Loucy (cell line): ENCODE measurements around the gene SHANK3.

Source experiments
- CTCF ChIP-seq: fragments of 200-600 bp; sonication (generic); conservative IDR thresholded peaks from 2 replicates; pipeline ENCODE4 v1.5.1; 2014; ENCODE audit warnings: mild to moderate bottlenecking, antibody characterized with exemption, low read length
- EZH2phosphoT487 ChIP-seq: fragments of 200-600 bp; IDR thresholded peaks from 2 replicates; pipeline ENCODE4 v1.6.1; 2018; ENCODE audit warnings: antibody characterized with exemption, mild to moderate bottlenecking, moderate library complexity, borderline replicate concordance

GRCh38 chr22:50722048-50722701 is 49.6 kb downstream of the SHANK3 start:
- TF ChIP-seq CTCF (no peak), EZH2phosphoT487 (no peak)
